Measurements from ENCODE around the gene HLA-DQA1. TPM values are rescaled to one million over a fixed set of nuclear protein-coding genes. Genes with fewer than 3 reads are reported as not detected.
A peak's percentile ranks its signal among the peaks of the same experiment; 100 is the strongest.

Gene HLA-DQA1
- total RNA-seq, 1 donor from 2014 or later, result 111 TPM

DNA sequence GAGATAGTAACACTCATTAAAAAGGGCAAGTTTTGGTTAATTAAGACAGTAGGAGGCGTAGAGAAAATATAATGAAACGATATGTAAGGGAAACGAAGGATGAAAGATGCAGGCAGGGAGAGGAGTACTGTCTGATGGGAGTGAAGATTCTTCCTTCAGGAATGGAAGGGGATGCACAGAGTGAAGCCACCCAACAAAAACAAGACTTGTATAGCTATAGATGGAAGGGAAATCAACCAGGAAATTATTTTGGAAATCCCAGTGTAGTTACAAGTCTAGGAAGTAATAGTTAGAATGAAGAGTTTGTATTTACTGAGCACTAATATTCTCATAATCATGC, 27.8 kb upstream of the HLA-DQA1 start:
- intact Hi-C loops (cut with DNase I), result no loop called here
- DNase-seq (no peak), ATAC-seq (no peak)
- no peaks in the 10 kb centered on the region for H3K36me3 ChIP-seq
- H3K27me3 ChIP-seq, result no peaks in the 10 kb centered on the region
- TF ChIP-seq, protein P1, sequence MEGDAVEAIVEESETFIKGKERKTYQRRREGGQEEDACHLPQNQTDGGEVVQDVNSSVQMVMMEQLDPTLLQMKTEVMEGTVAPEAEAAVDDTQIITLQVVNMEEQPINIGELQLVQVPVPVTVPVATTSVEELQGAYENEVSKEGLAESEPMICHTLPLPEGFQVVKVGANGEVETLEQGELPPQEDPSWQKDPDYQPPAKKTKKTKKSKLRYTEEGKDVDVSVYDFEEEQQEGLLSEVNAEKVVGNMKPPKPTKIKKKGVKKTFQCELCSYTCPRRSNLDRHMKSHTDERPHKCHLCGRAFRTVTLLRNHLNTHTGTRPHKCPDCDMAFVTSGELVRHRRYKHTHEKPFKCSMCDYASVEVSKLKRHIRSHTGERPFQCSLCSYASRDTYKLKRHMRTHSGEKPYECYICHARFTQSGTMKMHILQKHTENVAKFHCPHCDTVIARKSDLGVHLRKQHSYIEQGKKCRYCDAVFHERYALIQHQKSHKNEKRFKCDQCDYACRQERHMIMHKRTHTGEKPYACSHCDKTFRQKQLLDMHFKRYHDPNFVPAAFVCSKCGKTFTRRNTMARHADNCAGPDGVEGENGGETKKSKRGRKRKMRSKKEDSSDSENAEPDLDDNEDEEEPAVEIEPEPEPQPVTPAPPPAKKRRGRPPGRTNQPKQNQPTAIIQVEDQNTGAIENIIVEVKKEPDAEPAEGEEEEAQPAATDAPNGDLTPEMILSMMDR (IDR thresholded peaks at IDR 0.05), result no peak
- H3K27ac ChIP-seq, result peak overlapping the region; percentile 62
- no peaks in the 10 kb centered on the region for H3K4me1 ChIP-seq
- H3K9me3 ChIP-seq, result no peaks in the 10 kb centered on the region
- H3K4me3 ChIP-seq, result no peak overlapping the region

DNA sequence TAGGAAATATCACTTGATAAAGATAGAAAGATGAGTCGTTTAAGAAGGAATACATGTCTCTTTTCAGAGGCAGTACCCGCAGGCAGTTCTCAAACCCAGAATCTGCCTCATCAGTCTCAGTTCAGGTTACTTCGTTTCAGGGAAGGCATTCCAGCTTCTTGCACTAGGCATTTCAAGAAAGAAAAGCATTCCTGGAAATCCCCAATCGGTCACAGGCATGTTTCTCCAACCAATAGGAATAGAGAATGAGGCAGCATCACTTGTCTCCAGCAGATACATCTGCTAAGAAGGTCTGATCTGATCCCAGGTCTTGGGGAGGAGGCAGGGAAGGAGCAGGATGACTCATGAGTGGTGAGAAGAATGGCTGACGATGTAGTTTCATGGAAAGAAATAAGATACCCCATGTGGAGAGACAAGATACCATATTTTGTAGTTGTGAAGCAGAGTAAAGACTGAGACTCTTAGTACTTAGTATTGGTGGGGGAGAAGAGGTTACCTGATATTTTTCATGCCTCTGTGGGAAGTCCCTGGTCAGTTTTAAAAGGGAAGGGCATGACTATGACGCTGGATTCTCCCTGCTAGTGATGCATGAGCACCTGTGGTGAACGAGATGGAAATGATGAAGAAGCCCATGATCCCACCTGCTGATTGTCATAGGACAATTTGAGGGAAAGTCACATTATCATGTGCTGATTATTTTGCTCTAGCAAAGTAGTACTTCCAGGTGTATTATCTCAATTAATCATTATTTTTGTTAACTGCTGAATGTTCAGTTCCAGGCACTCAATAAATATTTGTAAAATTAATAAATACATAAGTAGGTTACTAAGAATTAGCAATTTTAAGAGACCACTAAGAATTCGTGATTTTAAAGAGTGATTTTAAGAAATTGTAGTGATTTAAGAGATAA, 27.2 kb upstream of the HLA-DQA1 start:
- peak overlapping the region; percentile 16 for H3K4me3 ChIP-seq
- no peaks in the 10 kb centered on the region for H3K9me3 ChIP-seq
- peak overlapping the region; percentile 88 for H3K27ac ChIP-seq
- H3K27me3 ChIP-seq, result no peaks in the 10 kb centered on the region
- H3K36me3 ChIP-seq, result no peaks in the 10 kb centered on the region
- ATAC-seq, result peak; percentile 98
- intact Hi-C loops (cut with DNase I), result no loop called here
- TF ChIP-seq, protein P1 (IDR thresholded peaks at IDR 0.05), result no peak
- no peaks in the 10 kb centered on the region for H3K4me1 ChIP-seq
- no peak for DNase-seq

DNA sequence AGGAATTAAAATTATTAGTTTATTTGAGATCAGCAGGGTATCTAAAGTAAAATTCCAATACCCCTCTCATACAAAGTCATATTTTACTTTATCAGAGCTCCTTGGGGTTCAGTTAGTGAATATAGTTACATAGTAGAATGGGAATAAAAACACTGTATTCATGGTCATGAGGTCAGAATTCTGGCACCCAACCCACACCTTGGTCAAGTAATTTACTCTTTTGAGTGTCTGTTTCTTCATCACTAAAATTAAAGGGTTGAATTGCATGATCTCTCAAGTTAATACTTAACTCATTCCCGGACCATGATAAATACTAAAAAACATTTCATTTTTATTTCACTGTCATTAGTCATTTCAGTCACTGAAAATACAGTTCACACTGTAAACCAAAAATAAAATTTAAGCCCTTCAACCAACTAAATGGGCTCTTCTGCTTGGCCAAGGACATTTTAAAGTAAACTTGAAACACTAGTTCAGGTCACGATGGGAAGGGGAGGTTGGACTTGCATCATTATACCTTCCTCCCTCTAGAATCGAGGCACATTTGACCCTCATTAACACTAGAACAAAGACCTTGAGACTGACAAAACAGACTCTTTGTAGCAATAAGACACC, 26.4 kb upstream of the HLA-DQA1 start:
- intact Hi-C loops (cut with DNase I), result no loop called here
- ATAC-seq, result no peak

DNA sequence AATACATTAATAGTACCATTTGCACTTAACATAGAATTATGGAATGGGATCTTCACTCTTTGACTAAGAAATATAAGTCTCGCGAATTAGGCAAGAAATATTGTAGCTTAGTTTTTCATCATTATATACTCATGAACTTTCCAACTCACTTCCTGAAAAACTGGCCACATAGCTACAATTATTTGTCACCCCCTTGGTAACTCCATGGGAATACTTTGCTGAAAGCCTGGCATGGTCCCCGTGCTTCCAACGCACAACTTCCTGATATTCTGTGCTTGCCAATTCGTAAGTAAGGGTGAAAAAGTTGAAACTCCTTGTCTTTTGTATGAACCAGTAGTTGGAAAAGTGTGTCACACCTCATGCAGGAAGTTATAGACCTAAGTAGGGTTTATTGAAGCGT, 23.7 kb upstream of the HLA-DQA1 start:
- H3K4me3 ChIP-seq, result no peak overlapping the region
- H3K4me1 ChIP-seq, result no peaks in the 10 kb centered on the region
- no peaks in the 10 kb centered on the region for H3K9me3 ChIP-seq
- intact Hi-C loops (cut with DNase I), result no loop called here
- no peaks in the 10 kb centered on the region for H3K36me3 ChIP-seq
- no peaks in the 10 kb centered on the region for H3K27me3 ChIP-seq
- H3K27ac ChIP-seq, result no peak overlapping the region
- TF ChIP-seq, protein P1 (IDR thresholded peaks at IDR 0.05), result no peak
- ATAC-seq, result no peak
- DNase-seq, result no peak

More for the DNA sequence above, 26.4 kb upstream of the HLA-DQA1 start:
- Histone ChIP-seq H3K36me3 (no peaks in the 10 kb centered on the region), H3K27ac (peak overlapping the region; percentile 88), H3K27me3 (no peaks in the 10 kb centered on the region), H3K4me1 (no peaks in the 10 kb centered on the region), H3K4me3 (no peak overlapping the region), H3K9me3 (no peaks in the 10 kb centered on the region)
- TF ChIP-seq, protein P1 (IDR thresholded peaks at IDR 0.05), result no peak
- no peak for DNase-seq

DNA sequence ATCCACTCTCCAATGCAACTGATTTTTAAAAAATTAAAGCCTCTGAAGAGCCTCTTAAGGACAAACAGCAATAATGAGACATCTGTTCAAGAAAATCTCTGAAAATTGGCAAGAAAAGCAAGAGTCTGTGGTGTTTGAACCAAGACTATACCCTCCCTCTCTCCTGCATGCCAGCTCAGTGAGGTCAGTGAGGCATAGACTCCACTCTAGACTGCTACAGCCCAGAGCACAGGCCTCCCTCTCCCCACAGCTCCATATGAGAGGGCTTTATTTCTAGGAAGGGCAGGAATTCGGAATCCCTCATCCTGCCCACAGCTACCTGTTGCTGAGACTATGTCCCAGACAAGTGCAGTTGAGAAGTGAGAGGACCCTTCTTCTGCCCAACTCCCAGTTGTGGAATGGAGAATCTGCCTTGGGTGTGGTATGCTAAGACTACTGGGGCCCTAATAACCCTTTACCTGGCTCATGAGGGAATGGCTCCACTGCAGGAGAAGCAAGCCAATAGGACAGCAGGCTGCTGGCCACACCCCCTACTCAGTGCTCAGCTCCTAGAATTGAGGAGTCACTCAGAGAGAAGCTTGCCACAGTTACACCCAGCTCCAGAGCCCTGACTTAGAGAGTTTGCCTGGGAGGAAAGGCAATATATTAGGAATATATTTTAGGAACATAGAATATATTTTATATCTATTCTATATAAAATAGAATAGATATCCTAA, 22.7 kb upstream of the HLA-DQA1 start:
- ATAC-seq, result peak; percentile 80
- no peak overlapping the region for H3K27ac ChIP-seq

More for the DNA sequence above, 22.7 kb upstream of the HLA-DQA1 start:
- intact Hi-C loops (cut with DNase I), result no loop called here
- TF ChIP-seq, protein P1 (IDR thresholded peaks at IDR 0.05), result no peak
- Histone ChIP-seq H3K27me3 (no peaks in the 10 kb centered on the region), H3K9me3 (no peaks in the 10 kb centered on the region), H3K4me1 (no peaks in the 10 kb centered on the region), H3K36me3 (no peaks in the 10 kb centered on the region), H3K4me3 (no peak overlapping the region)
- no peak for DNase-seq

All from upper lobe of right lung (tissue), 1 donor.